HG03064 (cell line): ENCODE results near the gene TRIM8.

Experiments
- ATAC-seq: cut with Tn5 transposase; IDR thresholded peaks from one replicate; pipeline ENCODE4 v1.9.1; 2021; ENCODE audit warnings: low read depth; ENCODE audit not compliant: unreplicated experiment

Gene TRIM8

DNA sequence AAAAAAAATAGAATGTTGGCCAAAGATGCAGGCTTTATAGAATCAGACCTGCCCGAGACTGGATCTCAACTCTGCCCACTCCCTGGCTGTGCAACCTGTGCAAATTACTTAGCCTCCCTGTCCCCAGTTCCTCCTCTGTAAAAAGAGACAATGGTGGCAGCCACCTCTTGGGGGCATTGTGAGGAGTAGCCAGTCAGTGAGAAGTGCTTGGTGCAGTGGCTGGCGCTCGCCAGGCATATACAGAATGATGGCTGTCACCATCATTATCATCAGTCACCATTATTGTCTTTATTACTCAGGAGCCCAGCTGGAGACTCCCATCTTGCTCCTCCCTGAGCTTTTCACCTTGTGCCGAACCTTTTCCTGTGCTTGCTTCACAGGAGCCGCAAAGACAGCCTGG, 29.4 kb upstream of the TRIM8 start:
- ATAC-seq, result no peak

DNA sequence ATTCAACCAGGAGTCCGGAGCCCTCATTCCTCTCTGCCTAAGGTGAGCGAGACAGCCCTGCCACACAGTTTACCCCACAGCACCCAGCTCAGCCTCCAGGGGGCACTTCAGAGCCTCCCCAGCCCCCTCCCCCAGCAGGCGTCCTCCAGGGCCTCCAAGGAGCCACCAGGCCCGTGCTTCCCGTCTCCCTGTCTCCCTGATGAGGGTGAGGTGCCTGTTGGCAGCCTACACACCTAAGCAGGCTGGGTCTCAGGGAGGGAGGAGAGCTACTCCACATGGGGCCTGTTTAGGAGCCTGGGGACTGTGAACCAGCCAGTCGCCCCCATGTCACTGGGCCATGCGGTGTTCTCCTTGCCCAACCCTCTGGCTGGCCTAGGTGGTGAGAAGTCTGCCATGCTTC, 28.9 kb upstream of the TRIM8 start:
- no peak for ATAC-seq

DNA sequence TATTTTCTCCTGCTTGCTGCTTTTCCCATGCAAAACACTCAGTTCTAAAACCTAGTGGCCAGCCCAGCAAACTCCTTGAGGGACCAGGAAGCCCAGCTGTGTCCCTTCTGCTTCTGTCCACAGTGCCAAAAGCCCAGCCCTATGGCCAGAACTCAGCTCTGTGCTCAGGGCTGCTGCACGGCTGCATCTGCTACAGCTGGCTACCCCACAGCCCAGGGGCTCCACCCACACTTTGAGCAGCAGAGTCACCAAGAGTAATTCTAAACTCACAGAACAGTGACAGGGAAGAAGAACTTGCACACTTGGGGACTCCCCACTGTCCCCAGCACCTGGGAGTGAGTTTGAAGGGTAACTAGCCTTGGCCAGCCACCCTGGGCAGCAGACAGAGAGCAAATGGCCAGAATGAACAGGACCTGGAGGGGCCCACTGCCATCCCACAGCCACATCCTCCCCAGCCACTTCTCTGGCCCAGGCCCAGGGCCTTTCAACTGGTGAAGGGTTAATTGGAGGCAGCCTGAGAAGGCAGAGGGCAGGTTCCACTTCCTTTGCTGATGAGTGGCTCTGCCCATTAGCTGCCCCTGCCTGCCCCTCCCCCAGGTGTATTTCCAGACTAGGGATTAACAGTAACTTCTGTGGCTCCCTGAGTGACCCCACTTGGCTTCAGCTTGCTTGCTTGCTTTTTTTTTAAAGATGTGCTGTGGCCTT, 28.1 kb upstream of the TRIM8 start:
- no peak for ATAC-seq

DNA sequence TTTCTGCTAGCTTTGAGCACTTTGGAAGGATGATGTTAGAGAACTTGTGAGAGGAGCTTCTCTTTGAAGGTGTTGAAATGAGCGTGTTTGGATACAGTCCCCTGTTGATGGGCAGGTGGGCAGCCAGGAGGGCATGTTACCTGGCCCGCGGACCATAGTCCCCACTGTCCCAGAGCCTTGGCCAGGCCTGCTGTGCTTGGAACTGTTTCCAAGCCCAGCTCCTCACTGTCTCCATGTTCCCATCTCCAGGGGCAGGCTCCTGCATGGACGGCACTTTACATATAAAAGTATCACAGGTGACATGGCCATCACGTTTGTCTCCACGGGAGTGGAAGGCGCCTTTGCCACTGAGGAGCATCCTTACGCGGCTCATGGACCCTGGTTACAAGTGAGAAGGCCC, 27.2 kb upstream of the TRIM8 start:
- ATAC-seq, result no peak

DNA sequence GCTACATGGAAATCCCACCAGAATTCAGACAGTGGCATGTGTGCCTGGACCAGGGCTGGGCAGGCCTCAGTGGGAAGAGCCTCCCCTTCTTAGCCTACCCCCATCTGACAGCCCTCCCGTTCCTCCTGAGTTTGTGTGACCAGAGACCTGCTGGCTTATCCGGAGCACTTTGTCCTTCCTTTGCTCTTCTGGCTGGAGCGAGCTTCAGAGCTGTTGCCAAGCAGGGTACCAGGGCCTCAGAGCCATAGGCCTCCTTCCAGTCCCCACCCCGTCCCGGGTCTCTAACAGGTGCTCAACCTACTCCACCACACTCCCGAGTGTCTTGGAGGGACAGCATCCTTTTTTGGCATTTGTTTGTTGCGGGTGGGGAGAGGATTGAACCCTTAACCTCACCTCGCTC, 26.5 kb upstream of the TRIM8 start:
- ATAC-seq, result no peak

DNA sequence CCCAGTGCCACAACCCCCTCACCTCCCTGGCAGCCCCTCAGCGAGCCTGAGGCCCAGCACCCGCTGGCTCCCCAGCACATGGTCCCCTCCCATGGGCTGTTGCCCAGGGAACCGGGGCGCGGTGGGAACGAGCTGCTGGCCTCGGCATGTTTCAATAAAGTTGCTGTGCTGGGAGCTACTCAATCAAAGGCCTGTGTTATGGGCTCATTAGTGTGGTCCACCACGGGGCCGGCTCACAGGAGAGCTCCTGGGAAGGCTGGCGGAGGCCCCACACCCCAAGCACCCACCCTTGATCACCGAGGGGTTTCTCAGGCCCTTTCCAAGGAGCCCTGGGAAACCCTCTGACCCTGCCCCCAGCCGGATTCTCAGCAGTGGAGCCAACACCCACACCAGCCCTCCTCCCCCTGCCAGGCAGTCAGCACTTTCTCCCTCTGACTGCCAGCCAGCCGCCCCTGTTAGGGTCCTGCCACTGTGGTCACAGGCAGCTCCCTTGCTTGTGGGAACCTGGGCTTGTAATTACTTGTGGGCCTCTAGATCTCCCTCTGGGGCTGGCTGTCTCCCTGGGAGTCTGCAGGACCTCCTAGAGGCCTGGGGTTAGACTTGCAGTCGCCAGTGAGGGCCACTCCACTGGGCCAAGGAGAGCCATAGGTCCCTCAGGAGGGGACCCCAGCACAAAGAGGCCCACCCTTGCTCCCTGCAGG, 24.8 kb upstream of the TRIM8 start:
- no peak for ATAC-seq

DNA sequence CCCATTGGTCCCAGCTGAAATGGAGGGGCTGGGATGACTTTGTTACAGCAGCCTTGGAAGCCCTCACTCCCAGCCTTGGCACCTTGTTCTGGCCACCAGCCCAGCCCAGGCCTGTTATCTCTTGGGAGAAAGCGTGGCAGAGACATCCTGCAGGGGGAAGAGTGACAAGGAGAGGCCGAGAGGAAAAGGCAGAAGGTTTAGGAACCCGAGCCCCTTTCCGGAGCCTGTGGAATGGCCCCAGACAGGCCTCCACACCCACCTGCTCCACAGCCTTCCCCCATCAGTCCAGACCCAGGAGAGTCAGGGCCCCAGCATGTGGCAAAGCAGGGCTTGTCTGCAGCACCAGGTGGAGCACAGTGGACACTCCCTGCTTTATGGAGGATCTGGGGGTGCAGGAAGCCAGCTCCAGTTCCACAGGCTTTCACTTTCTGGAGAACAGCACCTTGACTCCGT, 24.1 kb upstream of the TRIM8 start:
- no peak for ATAC-seq

DNA sequence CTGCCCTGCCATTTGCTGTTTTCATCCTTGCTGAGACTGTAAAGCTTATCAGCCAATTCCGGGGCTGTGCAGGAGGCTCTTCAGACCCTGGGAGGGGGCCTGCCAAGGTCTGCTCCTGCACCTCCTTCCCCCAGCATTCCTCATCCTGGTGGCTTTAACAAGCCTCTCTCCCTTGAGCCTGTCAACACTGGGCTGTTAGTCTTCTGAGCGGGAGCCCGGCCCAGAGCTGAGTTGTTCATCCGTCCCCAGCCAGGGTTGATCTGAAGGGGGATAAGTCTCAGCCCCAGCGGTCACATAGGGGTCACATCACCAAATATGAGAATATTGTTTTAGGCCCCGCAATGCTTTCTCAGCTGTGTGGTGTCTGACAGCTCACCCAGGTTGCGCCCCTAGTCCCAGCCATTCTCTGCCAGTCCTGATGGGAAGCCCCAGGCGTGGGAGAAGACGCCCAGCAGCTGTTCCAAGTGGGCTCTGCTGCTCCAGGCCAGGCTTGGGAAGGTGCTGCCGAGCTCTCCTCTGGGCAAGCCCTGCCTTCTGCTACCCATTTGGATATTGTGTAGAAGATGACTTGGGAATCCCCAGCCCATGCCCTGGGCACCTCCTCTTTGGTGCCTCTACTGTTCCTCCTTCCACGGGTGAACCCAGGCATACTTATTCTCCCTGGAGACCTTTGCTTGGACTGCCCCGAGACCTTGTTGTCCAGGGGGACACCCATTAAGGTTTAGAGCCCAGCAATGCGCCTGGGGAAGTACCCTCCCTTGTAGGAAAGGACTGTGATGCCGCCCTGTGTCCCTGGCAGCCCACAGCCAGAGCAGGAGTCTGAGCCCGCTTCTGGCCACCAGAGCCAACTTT, 23.5 kb upstream of the TRIM8 start:
- ATAC-seq, result no peak

DNA sequence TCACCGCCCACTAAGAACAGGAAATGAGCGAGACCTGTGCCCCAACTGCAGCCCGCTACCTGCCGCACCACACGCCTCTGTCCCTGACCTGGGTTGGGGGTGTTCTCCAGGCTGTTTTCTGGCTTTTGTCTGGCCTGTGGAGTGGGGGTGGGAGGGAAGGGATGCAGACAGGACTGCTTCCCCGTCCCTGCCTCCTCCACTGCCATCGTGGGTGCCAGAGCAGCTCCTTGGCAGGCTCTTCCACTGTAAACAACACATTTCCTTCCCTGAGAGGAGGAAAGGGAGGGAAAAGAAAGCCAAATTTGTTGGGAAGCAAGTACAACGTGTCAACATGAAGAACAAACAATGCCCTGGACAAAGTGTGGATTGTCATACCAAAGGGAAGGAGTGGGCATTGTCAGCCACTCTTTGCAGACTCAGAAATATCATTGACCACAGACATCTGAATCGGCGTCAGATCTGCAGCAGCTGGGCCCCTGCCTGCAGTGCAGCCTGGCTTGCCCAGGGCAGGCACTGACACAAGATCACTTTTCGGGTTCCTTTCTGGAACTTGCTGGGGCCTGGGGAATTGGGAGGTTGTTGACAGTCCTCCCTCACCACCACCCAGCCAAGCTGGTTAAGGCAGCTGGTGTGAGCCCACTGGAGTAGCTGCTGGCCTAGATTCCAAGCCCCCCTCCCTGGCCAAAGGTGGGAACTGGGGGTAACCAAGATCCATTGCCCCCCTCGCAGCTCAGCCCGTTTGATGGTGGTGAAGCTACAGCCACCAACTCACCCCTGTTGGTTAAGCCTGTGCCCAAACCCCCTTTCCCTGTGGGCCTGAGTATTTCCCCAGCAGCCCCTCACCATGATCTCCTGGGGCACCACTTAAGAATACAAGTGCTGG, 22.6 kb upstream of the TRIM8 start:
- no peak for ATAC-seq

DNA sequence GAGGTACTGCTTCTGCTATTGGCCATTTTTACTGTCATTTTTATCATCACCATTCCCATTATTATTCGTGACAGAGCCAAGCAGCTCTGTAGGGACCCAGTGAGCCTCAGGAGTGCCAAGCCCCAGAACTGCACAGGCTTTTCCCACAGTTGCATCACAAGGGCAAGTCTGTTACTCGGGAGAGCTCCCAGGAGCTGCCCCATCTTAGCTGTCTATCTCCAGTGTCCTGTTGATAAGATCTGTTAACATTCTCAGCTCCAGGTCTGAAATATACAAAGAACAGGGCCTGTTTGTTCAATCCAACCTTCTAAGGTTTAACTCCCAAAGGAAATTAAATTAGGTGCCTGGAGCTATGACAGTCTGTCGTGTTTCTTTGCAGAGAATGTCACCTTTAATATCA, 20.2 kb upstream of the TRIM8 start:
- ATAC-seq, result no peak

DNA sequence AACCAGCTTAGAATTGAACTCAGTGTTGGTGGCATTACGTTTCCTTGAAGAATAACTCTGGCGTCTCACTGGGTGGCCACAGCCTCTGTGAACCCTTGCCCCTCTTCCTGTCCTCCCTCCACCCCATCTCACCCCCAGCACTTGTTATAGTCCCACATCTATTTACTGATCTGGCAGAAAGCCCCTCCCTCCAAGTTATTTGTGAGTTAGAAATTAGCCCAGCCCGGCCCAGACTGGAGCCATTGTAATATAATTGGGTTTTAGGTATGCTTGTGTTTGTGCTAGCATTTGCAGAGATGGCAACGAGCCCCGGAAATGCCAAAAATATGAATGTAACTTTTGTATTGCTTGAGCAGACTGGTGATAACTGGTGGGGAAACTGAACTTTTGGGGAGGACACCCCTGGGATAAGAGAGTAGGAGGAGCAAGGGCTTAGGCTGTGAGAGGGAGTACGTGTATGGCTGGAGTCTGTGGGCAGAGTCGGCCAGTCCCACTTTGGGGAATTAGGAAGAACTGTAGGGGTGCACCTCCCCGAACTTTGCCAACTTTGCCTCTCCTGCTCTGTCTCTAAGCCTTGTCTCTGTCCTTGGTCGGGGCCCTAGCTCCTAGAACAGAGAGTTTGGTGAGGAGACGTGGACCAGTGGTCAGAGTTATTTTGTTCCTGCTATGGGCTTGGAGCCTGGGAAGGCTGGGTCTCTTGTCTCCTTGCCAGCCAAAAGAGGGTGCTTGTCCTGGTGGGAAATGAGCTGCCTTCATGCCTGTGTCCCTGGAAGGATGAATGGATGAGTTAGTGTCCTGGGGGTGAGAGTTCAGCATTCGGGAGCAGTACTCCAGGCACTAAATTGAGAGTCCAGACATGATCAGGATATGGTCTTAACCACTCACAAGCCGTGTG, 19.3 kb upstream of the TRIM8 start:
- no peak for ATAC-seq

DNA sequence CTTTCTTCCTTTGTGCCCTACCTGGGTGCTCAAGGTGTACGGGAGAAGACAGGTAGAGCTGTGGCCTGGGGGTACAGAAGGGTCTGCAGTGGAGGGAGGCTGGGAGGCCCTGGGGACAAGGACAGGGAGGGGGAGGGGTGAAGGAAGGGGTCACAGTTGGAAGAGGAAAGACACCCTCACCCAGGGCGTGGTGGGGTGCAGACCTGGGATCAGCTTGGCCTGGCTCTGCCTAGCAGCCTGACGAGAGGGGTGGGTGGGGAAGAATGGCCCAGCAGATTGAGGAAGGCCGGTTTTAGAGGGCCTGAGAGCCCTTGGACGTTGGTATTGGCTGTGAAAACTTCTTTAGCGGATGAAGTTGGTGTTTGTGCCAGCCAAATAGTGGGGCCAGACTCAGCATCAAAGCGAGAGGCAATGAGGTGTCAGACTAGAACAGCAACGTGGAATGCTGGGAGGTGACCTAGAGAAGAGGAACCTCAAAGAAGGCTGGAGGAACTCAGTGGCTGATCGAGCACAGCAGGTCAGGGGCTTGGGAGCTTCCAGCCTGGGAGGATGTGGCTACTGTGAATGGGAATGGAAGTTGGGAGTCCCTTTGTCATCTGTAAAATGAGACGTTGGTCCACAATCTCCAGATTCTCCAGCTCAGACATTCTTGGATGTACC, 18.1 kb upstream of the TRIM8 start:
- ATAC-seq, result no peak

DNA sequence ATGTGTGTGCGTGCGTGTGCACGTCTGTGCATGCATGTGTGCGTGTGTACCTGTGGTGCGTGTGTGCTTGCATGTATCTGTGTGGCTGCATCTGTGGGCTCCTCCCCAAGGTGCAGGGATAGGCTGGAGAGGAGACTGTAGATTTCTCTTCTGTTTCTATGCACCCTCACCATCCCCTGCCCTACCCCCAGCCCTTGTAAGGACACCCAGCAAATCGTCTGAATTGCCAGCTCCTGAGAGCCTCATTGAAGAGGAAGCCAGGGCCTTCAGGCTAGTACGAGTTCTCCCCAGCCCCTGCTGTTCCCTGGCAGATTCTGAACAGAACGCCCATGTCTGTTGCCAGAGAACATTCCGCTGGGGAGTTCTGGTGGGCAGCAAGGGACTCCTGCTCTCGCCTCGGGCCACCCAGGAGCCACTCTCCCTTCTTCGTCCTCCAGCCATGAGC, 17.0 kb upstream of the TRIM8 start:
- ATAC-seq, result no peak

DNA sequence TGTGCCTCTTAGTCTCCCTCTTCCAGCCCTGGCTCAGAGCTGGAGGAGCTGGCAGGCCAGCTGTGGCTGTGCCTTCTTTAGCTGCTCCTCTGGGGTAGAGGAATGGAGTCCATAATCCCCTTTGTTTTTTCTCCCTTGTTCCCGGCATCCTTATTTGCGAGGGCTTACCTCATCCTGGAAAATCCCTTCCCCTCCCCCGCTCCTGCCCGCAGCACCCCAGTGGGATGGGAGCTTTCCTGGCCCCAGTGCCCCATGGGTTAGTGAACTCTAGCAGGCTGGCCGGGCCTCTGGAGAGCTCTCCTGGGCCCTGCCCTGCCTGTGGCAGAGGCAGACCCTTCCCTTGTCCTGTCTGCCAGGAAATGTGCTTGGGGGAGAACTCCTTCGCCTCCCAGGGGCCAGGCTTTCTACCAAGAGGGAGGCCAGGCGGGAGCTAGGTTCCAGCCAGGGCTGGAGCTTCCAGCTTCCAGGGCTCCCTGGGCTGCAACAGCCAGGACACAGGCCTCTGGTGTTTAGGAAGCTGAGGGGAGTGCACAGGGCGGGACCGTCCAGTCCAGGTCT, 16.5 kb upstream of the TRIM8 start:
- ATAC-seq, result no peak

DNA sequence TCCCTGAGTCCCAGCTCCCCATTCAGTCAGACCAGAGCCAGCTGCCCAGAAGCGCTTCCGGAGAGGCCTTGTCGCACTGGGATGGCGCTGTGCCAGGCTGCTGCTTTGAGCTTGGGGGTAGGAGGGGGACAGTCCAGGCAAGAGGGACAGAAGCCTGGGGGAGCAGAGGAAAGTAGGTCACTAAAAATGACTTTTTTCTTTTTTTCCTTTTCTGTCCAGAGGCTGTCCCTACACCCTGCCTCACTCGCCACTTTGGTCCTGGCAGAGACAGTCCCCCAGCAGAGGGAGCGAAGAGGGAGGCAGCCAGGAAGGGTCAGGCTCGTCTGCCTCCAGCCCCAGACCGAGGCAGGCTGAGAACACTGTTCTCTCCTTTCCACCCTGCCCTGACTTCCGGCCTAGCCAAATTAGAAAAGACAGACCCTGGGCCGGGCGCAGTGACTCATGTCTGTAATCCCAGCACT, 15.8 kb upstream of the TRIM8 start:
- no peak for ATAC-seq

DNA sequence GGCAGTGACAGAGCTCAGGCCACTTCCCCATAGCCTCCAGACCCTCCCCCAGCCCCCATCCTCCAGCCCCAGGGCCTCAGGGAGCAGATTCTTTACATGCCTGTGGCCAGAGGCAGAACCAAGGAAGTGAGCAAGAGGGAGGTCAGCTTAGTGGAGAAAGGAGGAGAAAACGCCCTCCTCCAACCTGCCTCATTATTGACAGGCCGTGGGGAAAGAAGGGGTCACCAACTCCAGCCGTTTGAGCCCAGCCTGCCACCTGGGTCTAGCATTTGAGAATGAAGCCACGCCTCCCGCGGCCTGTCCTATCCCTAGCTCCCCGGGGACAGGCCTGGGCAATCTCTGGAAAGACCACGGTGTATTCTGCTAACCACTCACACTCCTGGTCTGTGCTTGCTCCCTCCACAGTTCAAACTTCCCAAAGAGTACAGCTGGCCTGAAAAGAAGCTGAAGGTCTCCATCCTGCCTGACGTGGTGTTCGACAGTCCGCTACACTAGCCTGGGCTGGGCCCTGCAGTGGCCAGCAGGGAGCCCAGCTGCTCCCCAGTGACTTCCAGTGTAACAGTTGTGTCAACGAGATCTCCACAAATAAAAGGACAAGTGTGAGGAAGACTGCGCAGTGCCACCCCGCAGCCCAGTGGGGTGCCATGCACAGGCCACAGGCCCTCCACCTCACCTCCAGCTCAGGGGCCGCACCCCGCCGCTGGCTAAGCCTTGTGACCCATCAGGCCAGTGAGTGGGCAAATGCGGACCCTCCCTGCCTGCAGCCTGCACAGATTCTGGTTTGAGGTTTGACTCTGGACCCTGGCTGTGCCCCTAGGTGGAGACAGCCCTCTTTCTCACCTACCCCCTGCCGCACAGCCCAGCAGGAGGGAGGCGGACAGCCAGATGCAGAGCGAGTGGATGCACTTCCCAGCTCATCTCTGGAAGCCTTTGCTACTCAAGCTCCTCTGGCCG, 14.3 kb upstream of the TRIM8 start:
- ATAC-seq, result no peak

DNA sequence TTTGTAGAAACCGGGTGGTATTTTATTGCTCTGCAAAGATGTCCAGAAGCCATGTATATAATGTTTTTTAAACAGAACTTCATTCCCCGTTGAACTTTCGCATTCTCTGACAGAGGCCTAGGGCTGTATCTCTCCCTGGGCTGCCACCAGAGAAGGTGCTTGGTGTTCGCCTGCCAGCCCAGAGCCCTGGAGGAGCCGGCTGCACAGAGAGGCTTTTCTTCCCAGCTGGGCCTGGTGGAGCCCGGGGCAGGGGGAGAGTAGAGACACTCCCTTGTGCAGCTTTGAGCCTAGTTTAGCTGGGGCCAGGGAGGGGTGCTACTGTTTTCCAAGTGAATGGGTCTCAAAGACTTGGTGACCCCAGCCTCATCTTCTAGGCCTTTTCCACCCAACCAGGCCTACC, 13.6 kb upstream of the TRIM8 start:
- no peak for ATAC-seq
